K562 (cell line): ENCODE results near the gene LAMA1. TPM values are rescaled to one million over a fixed set of nuclear protein-coding genes. Genes with fewer than 3 reads are reported as not detected.

Experiments
- ATAC-seq: fragments of 200-7000 bp; cut with Tn5 transposase; 3 replicates; pipeline ENCODE4 v1.9.1; 2020; ENCODE audit warnings: moderate library complexity
- BruUV-seq: library from RNA; stranded (reverse); fragments of 400-500 nt; replicated peaks from 2 replicates; lab custom pipeline; 2021; lab: Mats Ljungman, UMichigan
- CTCF ChIA-PET: fragments of 300-600 bp; formaldehyde crosslinking; extraction: SDS; loops from one replicate; lab custom pipeline; 2021; ENCODE audit warnings: low intra/inter-chr PET ratio; lab: Yijun Ruan, JAX
- POLR2A ChIA-PET: fragments of 300-600, 350-650 bp; sonication (Branson Sonifier 250); formaldehyde crosslinking; extraction: SDS; loops from one replicate; lab custom pipeline; 2021; ENCODE audit warnings: antibody characterized with exemption, inconsistent platforms; lab: Yijun Ruan, JAX
- DNase-seq, 4 experiments: peaks; one replicate each; pipeline versions ENCODE4 v3.0.0 to v3.0.0-alpha.2; 2011 to 2018; ENCODE audit warnings: low spot score in 3 of 4, mixed read lengths in 3 of 4; ENCODE audit errors: extremely low read depth in 1 of 4
- FAIRE-seq: peaks from 2 replicates; lab custom pipeline; 2011; peaks lifted over from hg19 to GRCh38; lab: Jason Lieb, UNC
- H2AFZ ChIP-seq: 2 replicates; pipeline ENCODE4 v1.6.0; 2011; ENCODE audit warnings: low read depth, low read length, control low read depth, inconsistent platforms
- H3K27ac ChIP-seq: fragments of 200-600 bp; 3 replicates; pipeline ENCODE4 v1.8.0; 2011; ENCODE audit warnings: low read depth, mild to moderate bottlenecking, control low read depth, inconsistent platforms, low read length, moderate library complexity, mixed read lengths; ENCODE audit errors: extremely low read depth
- H3K27me3 ChIP-seq, 2 experiments: fragments of 300-600 bp in 1 of 2; 2 replicates in 1 of 2; 3 replicates in 1 of 2; pipeline versions ENCODE4 v1.6.0 to v1.8.0; 2011; ENCODE audit warnings: inconsistent platforms in 2 of 2, low read length in 2 of 2, mild to moderate bottlenecking in 1 of 2, mixed read lengths in 1 of 2, moderate library complexity in 1 of 2; ENCODE audit not compliant: control insufficient read depth in 2 of 2, insufficient read depth in 2 of 2
- H3K36me3 ChIP-seq: fragments of 300-600 bp; 3 replicates; pipeline ENCODE4 v1.8.0; 2011; ENCODE audit warnings: mild to moderate bottlenecking, low read length, inconsistent platforms; ENCODE audit not compliant: control insufficient read depth, insufficient read depth
- H3K4me1 ChIP-seq, 2 experiments: fragments of 200-600 bp in 1 of 2; replicated peaks in 1 of 2; 2 replicates in 1 of 2; 3 replicates in 1 of 2; pipeline versions ENCODE4 v1.5.1 to v1.8.0; 2011; ENCODE audit warnings: inconsistent platforms in 2 of 2, low read length in 2 of 2, mild to moderate bottlenecking in 1 of 2, mixed read lengths in 1 of 2, moderate library complexity in 1 of 2; ENCODE audit not compliant: control insufficient read depth in 2 of 2, insufficient read depth in 2 of 2
- H3K4me2 ChIP-seq: 2 replicates; pipeline ENCODE4 v1.6.1; 2011; ENCODE audit warnings: low read length, control low read depth, inconsistent platforms, mixed read lengths; ENCODE audit not compliant: insufficient read depth
- H3K4me3 ChIP-seq: fragments of 200-600 bp; sonication (generic), shearing (Covaris generic); 2 replicates; pipeline ENCODE4 v1.5.1; 2016; ENCODE audit warnings: control low read depth, inconsistent platforms
- H3K79me2 ChIP-seq: fragments of 200-600 bp; 3 replicates; pipeline ENCODE4 v1.8.0; 2011; ENCODE audit warnings: low read length, inconsistent platforms; ENCODE audit not compliant: control insufficient read depth, insufficient read depth
- H3K9ac ChIP-seq, 2 experiments: 2 replicates each; pipeline versions ENCODE4 v1.6.0 to v1.6.1; 2011; ENCODE audit warnings: low read depth in 2 of 2, low read length in 2 of 2, control low read depth in 1 of 2, inconsistent platforms in 1 of 2, mild to moderate bottlenecking in 1 of 2, mixed read lengths in 1 of 2; ENCODE audit not compliant: insufficient read depth in 1 of 2
- H3K9me1 ChIP-seq: one replicate; pipeline ENCODE4 v1.6.0; 2011; ENCODE audit warnings: inconsistent platforms, mild to moderate bottlenecking, low read length, moderate library complexity; ENCODE audit not compliant: control insufficient read depth, insufficient read depth
- H3K9me3 ChIP-seq: replicated peaks from 2 replicates; pipeline ENCODE4 v1.5.1; 2011; ENCODE audit warnings: low read depth, low read length, inconsistent platforms; ENCODE audit not compliant: control insufficient read depth, insufficient read depth
- H4K20me1 ChIP-seq: replicated peaks from 2 replicates; pipeline ENCODE4 v1.6.1; 2011; ENCODE audit warnings: low read length, inconsistent platforms, mixed read lengths; ENCODE audit not compliant: control insufficient read depth, insufficient read depth
- E2F5 ChIP-seq: sonication (generic); formaldehyde crosslinking; IDR thresholded peaks from 2 replicates; pipeline ENCODE4 v1.8.0; 2022; ENCODE audit warnings: mild to moderate bottlenecking, missing genetic modification reagents
- ELK3 ChIP-seq: fragments of 450-650 bp; formaldehyde crosslinking; IDR thresholded peaks from 2 replicates; pipeline ENCODE4 v1.4.0; 2020; ENCODE audit warnings: mild to moderate bottlenecking
- HDGF ChIP-seq: fragments of 450-650 bp; IDR thresholded peaks from 2 replicates; pipeline ENCODE4 v1.6.1; 2016
- HES1 ChIP-seq: fragments of 450-650 bp; IDR thresholded peaks from 2 replicates; pipeline ENCODE4 v1.6.1; 2016; ENCODE audit warnings: low read depth, mild to moderate bottlenecking, moderate library complexity
- HMG20A ChIP-seq: fragments of 450-650 bp; formaldehyde crosslinking; conservative IDR thresholded peaks from 2 replicates; pipeline ENCODE4 v1.4.0; 2020; ENCODE audit warnings: mild to moderate bottlenecking, mixed read lengths
- NELFE ChIP-seq: IDR thresholded peaks from 2 replicates; pipeline ENCODE4 v1.6.1; 2011; ENCODE audit warnings: mild to moderate bottlenecking; ENCODE audit not compliant: insufficient read depth, insufficient read length
- STAT5A ChIP-seq: IDR thresholded peaks from 2 replicates; pipeline ENCODE4 v1.6.1; 2012; ENCODE audit warnings: low read length, inconsistent platforms, borderline replicate concordance
- ZNF311 ChIP-seq: fragments of 250-450 bp; sonication (Bioruptor Pico); IDR thresholded peaks from 2 replicates; pipeline ENCODE4 v1.4.0; 2020; ENCODE audit warnings: mild to moderate bottlenecking, moderate library complexity
- WGBS: fragments of 100-300 bp; shearing (Covaris generic); methylation state at CpG from one replicate; pipeline ENCODE4 v1.1.6; 2016; ENCODE audit warnings: low coverage, mixed read lengths; ENCODE audit not compliant: insufficient coverage; ENCODE audit errors: missing lambda C conversion rate; 5-methylcytosine and 5-hydroxymethylcytosine counted together
- in situ Hi-C: fragments of 300-500 bp; cut with MboI; formaldehyde crosslinking; loops from 4 replicates; pipeline ENCODE4 v1.15.0; 2018; ENCODE audit warnings: inconsistent platforms, mixed read lengths
- intact Hi-C: fragments of 100-400 bp; cut with micrococcal nuclease; formaldehyde crosslinking; loops from 2 replicates; pipeline ENCODE4 v1.14.2; 2022
- polyA plus RNA-seq, 8 experiments: library from polyadenylated mRNA; depleted of rRNA in 4 of 8; stranded (reverse) in 5 of 8; unstranded in 3 of 8; fragments of >200 nt; fragmentation: Nextera tagmentation in 2 of 8; fragmentation: Illumina TruSeq in 1 of 8; extraction: Ambion mirVana in 2 of 8; extraction: Trizol in 1 of 8; gene quantifications; 2 replicates each; pipeline versions ENCODE4 v1.2.1 to v1.2.3, GENCODE V29; 2011 to 2014; ENCODE audit warnings: inconsistent platforms in 1 of 8, missing spikeins in 1 of 8
- total RNA-seq, 7 experiments: library from RNA; depleted of rRNA in 6 of 7; stranded (reverse); fragments of >200 nt in 6 of 7; fragmentation: Illumina TruSeq in 2 of 7; extraction: Trizol in 2 of 7; gene quantifications; 2 replicates each; pipeline versions ENCODE4 v1.2.1 to v1.2.3, GENCODE V29; 2011 to 2021; ENCODE audit warnings: low replicate concordance in 1 of 7
- TF ChIP-seq, protein P1 (sequence below), 3 experiments: fragments of 200-800 bp in 1 of 3; fragments of 250-450 bp in 1 of 3; fragments of 450-650 bp in 1 of 3; sonication (Bioruptor Pico) in 1 of 3; sonication (Bioruptor generic) in 1 of 3; formaldehyde crosslinking in 1 of 3; IDR thresholded peaks; 2 replicates each; pipeline versions ENCODE4 v1.6.1 to v1.8.0; 2016 to 2022; ENCODE audit warnings: mild to moderate bottlenecking in 2 of 3, missing genetic modification characterization in 2 of 3, missing compliant biosample characterization in 1 of 3, moderate library complexity in 1 of 3
- TF ChIP-seq, protein P2 (sequence below): sonication (generic); formaldehyde crosslinking; IDR thresholded peaks from 2 replicates; pipeline ENCODE4 v1.8.1; 2023; ENCODE audit warnings: mild to moderate bottlenecking, missing genetic modification reagents, moderate library complexity
- TF ChIP-seq, protein P3 (sequence below): fragments of 450-650 bp; IDR thresholded peaks from 2 replicates; pipeline ENCODE4 v1.6.1; 2018; ENCODE audit warnings: mild to moderate bottlenecking, low read depth; ENCODE audit not compliant: partially characterized antibody

The LAMA1 gene
- total and polyA plus RNA-seq, 9 of the 15 experiments (the other 6 are each of a cell fraction or from before 2014, with no cell fraction given): 0.04 TPM; not detected in 8

- H3K4me3 ChIP-seq: no peak overlapping the region
- CTCF ChIA-PET: no interaction called here
- no TSS peak for BruUV-seq
- no peaks in the 10 kb centered on the region for H3K9me1 ChIP-seq
- peaks cover 16 to 32% of the 10 kb centered on the region in 2 experiments for H3K27me3 ChIP-seq
- WGBS: 2% methylated on average over 5 of the region's 5 CpGs
- FAIRE-seq: no peak
- intact Hi-C loops (no loop called here), in situ Hi-C loops (no loop called here)
- no peaks in the 10 kb centered on the region for H3K4me1 ChIP-seq
- POLR2A ChIA-PET: no interaction called here
- TF ChIP-seq, protein P1, sequence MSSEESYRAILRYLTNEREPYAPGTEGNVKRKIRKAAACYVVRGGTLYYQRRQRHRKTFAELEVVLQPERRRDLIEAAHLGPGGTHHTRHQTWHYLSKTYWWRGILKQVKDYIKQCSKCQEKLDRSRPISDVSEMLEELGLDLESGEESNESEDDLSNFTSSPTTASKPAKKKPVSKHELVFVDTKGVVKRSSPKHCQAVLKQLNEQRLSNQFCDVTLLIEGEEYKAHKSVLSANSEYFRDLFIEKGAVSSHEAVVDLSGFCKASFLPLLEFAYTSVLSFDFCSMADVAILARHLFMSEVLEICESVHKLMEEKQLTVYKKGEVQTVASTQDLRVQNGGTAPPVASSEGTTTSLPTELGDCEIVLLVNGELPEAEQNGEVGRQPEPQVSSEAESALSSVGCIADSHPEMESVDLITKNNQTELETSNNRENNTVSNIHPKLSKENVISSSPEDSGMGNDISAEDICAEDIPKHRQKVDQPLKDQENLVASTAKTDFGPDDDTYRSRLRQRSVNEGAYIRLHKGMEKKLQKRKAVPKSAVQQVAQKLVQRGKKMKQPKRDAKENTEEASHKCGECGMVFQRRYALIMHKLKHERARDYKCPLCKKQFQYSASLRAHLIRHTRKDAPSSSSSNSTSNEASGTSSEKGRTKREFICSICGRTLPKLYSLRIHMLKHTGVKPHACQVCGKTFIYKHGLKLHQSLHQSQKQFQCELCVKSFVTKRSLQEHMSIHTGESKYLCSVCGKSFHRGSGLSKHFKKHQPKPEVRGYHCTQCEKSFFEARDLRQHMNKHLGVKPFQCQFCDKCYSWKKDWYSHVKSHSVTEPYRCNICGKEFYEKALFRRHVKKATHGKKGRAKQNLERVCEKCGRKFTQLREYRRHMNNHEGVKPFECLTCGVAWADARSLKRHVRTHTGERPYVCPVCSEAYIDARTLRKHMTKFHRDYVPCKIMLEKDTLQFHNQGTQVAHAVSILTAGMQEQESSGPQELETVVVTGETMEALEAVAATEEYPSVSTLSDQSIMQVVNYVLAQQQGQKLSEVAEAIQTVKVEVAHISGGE (CRISPR knock-in tag; IDR thresholded peaks at IDR 0.05): no peak
- TF ChIP-seq HMG20A (no peak), ELK3 (CRISPR knock-in tag) (no peak), NELFE (no peak), HES1 (no peak), E2F5 (CRISPR knock-in tag) (no peak), HDGF (no peak), STAT5A (no peak), ZNF311 (CRISPR knock-in tag) (no peak)
- TF ChIP-seq, protein P2, sequence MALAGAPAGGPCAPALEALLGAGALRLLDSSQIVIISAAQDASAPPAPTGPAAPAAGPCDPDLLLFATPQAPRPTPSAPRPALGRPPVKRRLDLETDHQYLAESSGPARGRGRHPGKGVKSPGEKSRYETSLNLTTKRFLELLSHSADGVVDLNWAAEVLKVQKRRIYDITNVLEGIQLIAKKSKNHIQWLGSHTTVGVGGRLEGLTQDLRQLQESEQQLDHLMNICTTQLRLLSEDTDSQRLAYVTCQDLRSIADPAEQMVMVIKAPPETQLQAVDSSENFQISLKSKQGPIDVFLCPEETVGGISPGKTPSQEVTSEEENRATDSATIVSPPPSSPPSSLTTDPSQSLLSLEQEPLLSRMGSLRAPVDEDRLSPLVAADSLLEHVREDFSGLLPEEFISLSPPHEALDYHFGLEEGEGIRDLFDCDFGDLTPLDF (CRISPR knock-in tag): no peak
- TF ChIP-seq, protein P3, sequence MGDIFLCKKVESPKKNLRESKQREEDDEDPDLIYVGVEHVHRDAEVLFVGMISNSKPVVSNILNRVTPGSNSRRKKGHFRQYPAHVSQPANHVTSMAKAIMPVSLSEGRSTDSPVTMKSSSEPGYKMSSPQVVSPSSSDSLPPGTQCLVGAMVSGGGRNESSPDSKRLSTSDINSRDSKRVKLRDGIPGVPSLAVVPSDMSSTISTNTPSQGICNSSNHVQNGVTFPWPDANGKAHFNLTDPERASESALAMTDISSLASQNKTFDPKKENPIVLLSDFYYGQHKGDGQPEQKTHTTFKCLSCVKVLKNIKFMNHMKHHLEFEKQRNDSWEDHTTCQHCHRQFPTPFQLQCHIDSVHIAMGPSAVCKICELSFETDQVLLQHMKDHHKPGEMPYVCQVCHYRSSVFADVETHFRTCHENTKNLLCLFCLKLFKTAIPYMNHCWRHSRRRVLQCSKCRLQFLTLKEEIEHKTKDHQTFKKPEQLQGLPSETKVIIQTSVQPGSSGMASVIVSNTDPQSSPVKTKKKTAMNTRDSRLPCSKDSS: no peak
- H2AFZ ChIP-seq: no peak overlapping the region
- no peak for ATAC-seq
- no peak overlapping the region for H3K4me2 ChIP-seq
- H3K79me2 ChIP-seq: no peaks in the 10 kb centered on the region
- DNase-seq: no peak
- H3K9ac ChIP-seq: no peak overlapping the region
- no peaks in the 10 kb centered on the region for H3K9me3 ChIP-seq
- H4K20me1 ChIP-seq: 0 out of 2 replicates have a peak, but pooled peaks cover 2% of the 10 kb centered on the region
- no peaks in the 10 kb centered on the region for H3K36me3 ChIP-seq
- no peak overlapping the region for H3K27ac ChIP-seq
Observed at GRCh38 chr18:7017013-7017412, 100.6 kb downstream of the LAMA1 start.
